HG03175 (cell line): ENCODE data around the gene B3GNT4.
A peak's percentile ranks its signal among the peaks of the same experiment; 100 is the strongest.
"Not testable (repeated sequence)": the region's sequence is repeated elsewhere in the genome, so short reads cannot be mapped to it uniquely, and the experiment has no call there.

ENCODE experiments used
- ATAC-seq: cut with Tn5 transposase; IDR thresholded peaks from one replicate; pipeline ENCODE4 v1.9.1; 2021; ENCODE audit warnings: mild to moderate bottlenecking, moderate library complexity; ENCODE audit not compliant: unreplicated experiment

Gene B3GNT4

GRCh38 chr12:122208073-122208820 lies 4.7 kb downstream of the B3GNT4 start:
- ATAC-seq: no peak

- no peak for ATAC-seq
Measured at GRCh38 chr12:122215771-122216170, 12.3 kb downstream of the B3GNT4 start.

GRCh38 chr12:122216445-122216844 lies 12.9 kb downstream of the B3GNT4 start:
- no peak for ATAC-seq

GRCh38 chr12:122225683-122226365 lies 22.3 kb downstream of the B3GNT4 start, which contains the start of gene DIABLO:
Gene DIABLO (minus strand): TSS chr12:122226052. CDS start chr12:122226014, 38 bp downstream.
- peak; percentile 90 for ATAC-seq

GRCh38 chr12:122226366-122227125 lies 23.0 kb downstream of the B3GNT4 start:
- no peak for ATAC-seq

- no peak for ATAC-seq
Measured at GRCh38 chr12:122227341-122227740, 23.8 kb downstream of the B3GNT4 start.

- ATAC-seq: no peak
Measured at GRCh38 chr12:122228092-122228491, 24.6 kb downstream of the B3GNT4 start.

- no peak for ATAC-seq
Measured at GRCh38 chr12:122230798-122231197, 27.3 kb downstream of the B3GNT4 start.

GRCh38 chr12:122232691-122233090 lies 29.2 kb downstream of the B3GNT4 start:
- ATAC-seq: no peak

- no peak for ATAC-seq
Measured at GRCh38 chr12:122235741-122236140, 32.2 kb downstream of the B3GNT4 start.

GRCh38 chr12:122238861-122239260 lies 35.4 kb downstream of the B3GNT4 start:
- no peak for ATAC-seq

GRCh38 chr12:122243965-122244364 lies 40.5 kb downstream of the B3GNT4 start:
- no peak for ATAC-seq

GRCh38 chr12:122244565-122245371 lies 41.3 kb downstream of the B3GNT4 start:
- no peak for ATAC-seq

GRCh38 chr12:122245553-122245952 lies 42.0 kb downstream of the B3GNT4 start:
- ATAC-seq: no peak

GRCh38 chr12:122250047-122250446 lies 46.5 kb downstream of the B3GNT4 start:
- ATAC-seq: no peak

GRCh38 chr12:122250536-122250935 lies 47.0 kb downstream of the B3GNT4 start:
- no peak for ATAC-seq

GRCh38 chr12:122258462-122258861 lies 55.0 kb downstream of the B3GNT4 start:
- not testable (repeated sequence) for ATAC-seq
